ENCODE data around the gene METTL27.

GRCh38 chr7:73802459-73802858 is 39.9 kb downstream of the METTL27 start:
- no peak for TF ChIP-seq CTCF (conservative IDR thresholded peaks at IDR 0.05; ENCODE audit: low read length)
- TF ChIP-seq EZH2phosphoT487 (IDR thresholded peaks at IDR 0.05; ENCODE audit: borderline replicate concordance), result no peak

Measured in Loucy (cell line).